Transverse colon (tissue), 4 donors: ENCODE data around the gene IRF5. TPM values are rescaled to one million over a fixed set of nuclear protein-coding genes. Genes with fewer than 3 reads are reported as not detected.

ENCODE experiments used
- DNase-seq: peaks from one replicate; pipeline ENCODE4 v3.0.0-alpha.2; 2019
- H3K27ac ChIP-seq, 4 donors: fragments of 200-600 bp; sonication (generic); 2 replicates each; pipeline ENCODE4 v1.5.1; 2016 to 2018; ENCODE audit warnings: inconsistent platforms in 4 of 4
- H3K27me3 ChIP-seq: fragments of 200-600 bp; sonication (generic); 2 replicates; pipeline ENCODE4 v1.5.1; 2017; ENCODE audit warnings: inconsistent platforms
- H3K36me3 ChIP-seq, 4 donors: fragments of 200-600 bp; sonication (generic); 2 replicates each; pipeline ENCODE4 v1.5.1; 2017 to 2019; ENCODE audit warnings: inconsistent platforms in 4 of 4
- H3K4me1 ChIP-seq, 4 donors: fragments of 200-600 bp; sonication (generic); 2 replicates each; pipeline ENCODE4 v1.5.1; 2017 to 2020; ENCODE audit warnings: inconsistent platforms in 4 of 4
- H3K4me3 ChIP-seq, 4 donors: fragments of 200-600 bp; sonication (generic); 1 replicate in 1 of 4; 2 replicates in 3 of 4; pipeline versions ENCODE4 v1.5.1 to v1.6.1; 2017 to 2019; ENCODE audit warnings: inconsistent platforms in 4 of 4
- H3K9me3 ChIP-seq, 2 donors: fragments of 200-600 bp; sonication (generic); 2 replicates each; pipeline ENCODE4 v1.5.1; 2017 to 2019; ENCODE audit warnings: inconsistent platforms in 2 of 2
- EP300 ChIP-seq: sonication (generic); formaldehyde crosslinking; IDR thresholded peaks from one replicate; pipeline ENCODE4 v1.6.1; 2017; ENCODE audit warnings: antibody characterized with exemption, low read depth
- POLR2A ChIP-seq: fragments of 450-650 bp; IDR thresholded peaks from one replicate; pipeline ENCODE4 v1.6.1; 2016; ENCODE audit warnings: antibody characterized with exemption, mild to moderate bottlenecking, moderate library complexity
- POLR2AphosphoS5 ChIP-seq, 3 donors: sonication (generic); formaldehyde crosslinking; IDR thresholded peaks; one replicate each; pipeline ENCODE4 v1.6.1; 2016; ENCODE audit warnings: antibody characterized with exemption in 3 of 3
- WGBS, 2 donors: methylation state at CpG; one replicate each; pipeline ENCODE4 v1.1.5; 2018; ENCODE audit warnings: low coverage in 1 of 2; 5-methylcytosine and 5-hydroxymethylcytosine counted together
- in situ Hi-C, 4 donors: fragments of 200-750 bp; cut with MboI; loops; one replicate each; pipeline versions ENCODE4 v1.15.0 to v1.15.1; 2017; ENCODE audit warnings: low sequenced_read_pairs in 3 of 4, low pct_ligation_motif_present in 1 of 4, low pct_unique_long_range_greater_than_20kb in 1 of 4
- intact Hi-C: fragments of 100-400 bp; cut with DNase I; formaldehyde crosslinking; loops from one replicate; pipeline ENCODE4 v1.15.1; 2023; ENCODE audit warnings: low total_unique reads
- total RNA-seq, 4 donors: library from RNA; depleted of rRNA; stranded (reverse); fragments of >200 nt; gene quantifications; one replicate each; pipeline ENCODE4 v1.1.0, GENCODE V29; 2016
- TF ChIP-seq, protein P1 (sequence below), 5 experiments: fragments of 200-600 bp in 3 of 5; fragments of 450-650 bp in 2 of 5; sonication (generic) in 3 of 5; IDR thresholded peaks; 1 replicate in 2 of 5; 2 replicates in 3 of 5; pipeline ENCODE4 v1.5.1; 2016 to 2017; ENCODE audit warnings: antibody characterized with exemption in 5 of 5, inconsistent platforms in 3 of 5, mild to moderate bottlenecking in 2 of 5, moderate library complexity in 1 of 5

IRF5 gene
- total RNA-seq, 4 donors from 2014 or later, result 2.2 to 10.0 (median 6.2) TPM

DNA sequence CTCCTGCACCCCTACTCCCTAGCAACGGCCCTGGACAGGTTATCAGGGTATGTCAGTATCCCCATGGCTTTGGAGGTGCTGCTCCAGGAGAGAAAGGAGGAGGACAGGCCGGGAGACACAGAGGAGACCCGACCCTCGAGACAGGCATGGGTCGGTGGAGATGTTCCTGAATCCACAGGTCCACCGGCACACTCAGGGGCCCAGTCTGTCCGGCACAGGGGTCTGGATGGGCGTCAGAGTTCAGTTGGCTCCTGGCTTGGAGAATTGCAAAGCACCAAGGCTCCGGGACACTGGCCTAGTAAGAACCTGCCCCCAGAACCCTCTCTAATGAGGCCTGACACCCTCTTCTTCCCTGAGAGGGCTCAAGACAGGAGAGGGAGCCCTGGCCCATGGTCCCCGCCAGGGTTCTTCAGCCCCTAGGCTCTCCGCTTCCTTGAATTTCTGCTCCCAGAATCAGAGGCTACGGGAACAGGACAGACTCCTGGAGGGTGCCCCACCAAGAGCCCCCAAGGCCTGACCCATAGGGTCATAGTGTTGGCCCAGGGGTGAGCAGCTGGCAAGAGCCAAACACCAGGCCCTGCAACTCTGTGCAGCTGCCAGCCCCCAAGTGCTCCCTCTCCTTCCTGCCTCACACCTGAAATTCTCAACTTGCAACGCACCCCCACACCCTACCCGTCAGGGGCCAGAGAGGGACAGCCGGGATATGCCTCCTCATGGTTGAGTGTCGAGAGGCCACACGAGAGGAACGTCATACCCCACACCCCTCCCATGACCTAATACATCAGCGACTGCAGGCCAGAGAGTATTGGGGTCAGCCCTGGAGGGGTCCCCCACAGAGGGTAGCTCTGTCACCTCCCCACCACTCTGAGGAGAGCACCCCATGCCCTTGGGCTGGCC lies 5.5 kb upstream of the IRF5 start:
- peaks cover 0 to 23% (median 4%) of the 10 kb centered on the region in 4 donors for H3K4me1 ChIP-seq
- no peak for DNase-seq
- H3K4me3 ChIP-seq, result no peak overlapping the region
- in situ Hi-C loops, result no loop called here
- H3K27me3 ChIP-seq, result peaks cover under 1% of the 10 kb centered on the region
- intact Hi-C loops, result no loop called here
- WGBS, 2 donors, result 90% methylated on average over 19 of the region's 19 CpGs; no CpG with 5 or more reads in 1 of the 2 donors
- H3K36me3 ChIP-seq, result no peaks in the 10 kb centered on the region
- H3K9me3 ChIP-seq, result no peaks in the 10 kb centered on the region
- no peak for TF ChIP-seq EP300
- TF ChIP-seq, protein P1, sequence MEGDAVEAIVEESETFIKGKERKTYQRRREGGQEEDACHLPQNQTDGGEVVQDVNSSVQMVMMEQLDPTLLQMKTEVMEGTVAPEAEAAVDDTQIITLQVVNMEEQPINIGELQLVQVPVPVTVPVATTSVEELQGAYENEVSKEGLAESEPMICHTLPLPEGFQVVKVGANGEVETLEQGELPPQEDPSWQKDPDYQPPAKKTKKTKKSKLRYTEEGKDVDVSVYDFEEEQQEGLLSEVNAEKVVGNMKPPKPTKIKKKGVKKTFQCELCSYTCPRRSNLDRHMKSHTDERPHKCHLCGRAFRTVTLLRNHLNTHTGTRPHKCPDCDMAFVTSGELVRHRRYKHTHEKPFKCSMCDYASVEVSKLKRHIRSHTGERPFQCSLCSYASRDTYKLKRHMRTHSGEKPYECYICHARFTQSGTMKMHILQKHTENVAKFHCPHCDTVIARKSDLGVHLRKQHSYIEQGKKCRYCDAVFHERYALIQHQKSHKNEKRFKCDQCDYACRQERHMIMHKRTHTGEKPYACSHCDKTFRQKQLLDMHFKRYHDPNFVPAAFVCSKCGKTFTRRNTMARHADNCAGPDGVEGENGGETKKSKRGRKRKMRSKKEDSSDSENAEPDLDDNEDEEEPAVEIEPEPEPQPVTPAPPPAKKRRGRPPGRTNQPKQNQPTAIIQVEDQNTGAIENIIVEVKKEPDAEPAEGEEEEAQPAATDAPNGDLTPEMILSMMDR (IDR thresholded peaks at IDR 0.05), result no peak
- TF ChIP-seq POLR2AphosphoS5 (IDR thresholded peaks at IDR 0.05), result no peak
- TF ChIP-seq POLR2A, result no peak
- H3K27ac ChIP-seq, result no peak overlapping the region

DNA sequence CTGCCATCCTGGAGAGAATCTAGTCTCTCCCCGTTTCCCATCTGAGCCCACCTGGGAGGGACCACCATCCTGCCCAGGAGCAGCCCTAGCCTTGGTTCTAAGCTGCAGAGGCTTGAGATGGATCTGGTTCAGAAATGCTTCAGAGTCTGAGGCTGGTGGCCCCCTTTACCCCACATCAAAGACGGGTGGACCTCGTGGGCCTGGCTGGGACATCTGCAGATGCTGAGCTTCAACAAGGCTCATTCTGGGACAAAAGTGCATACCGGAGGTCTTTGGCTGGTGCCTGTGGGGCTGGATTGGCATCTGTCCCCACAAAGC lies 4.9 kb upstream of the IRF5 start:
- DNase-seq, result no peak
- TF ChIP-seq POLR2A (no peak), EP300 (no peak), POLR2AphosphoS5 (IDR thresholded peaks at IDR 0.05) (no peak)
- TF ChIP-seq, protein P1 (IDR thresholded peaks at IDR 0.05), result no peak
- 78% methylated on average over 4 of the region's 4 CpGs; no CpG with 5 or more reads in 1 of the 2 donors for whole genome bisulfite sequencing, 2 donors
- peaks cover 7% of the 10 kb centered on the region for H3K27me3 ChIP-seq
- H3K4me1 ChIP-seq, result peaks cover 0 to 30% (median 9%) of the 10 kb centered on the region in 4 donors
- H3K9me3 ChIP-seq, result no peaks in the 10 kb centered on the region
- peak overlapping the region in 1 of 4 donors; percentile 8 for H3K4me3 ChIP-seq
- H3K27ac ChIP-seq, result peak overlapping the region in 1 of 4 donors; percentile 20
- in situ Hi-C loops, result no loop called here
- intact Hi-C loops, result no loop called here
- H3K36me3 ChIP-seq, result no peaks in the 10 kb centered on the region

DNA sequence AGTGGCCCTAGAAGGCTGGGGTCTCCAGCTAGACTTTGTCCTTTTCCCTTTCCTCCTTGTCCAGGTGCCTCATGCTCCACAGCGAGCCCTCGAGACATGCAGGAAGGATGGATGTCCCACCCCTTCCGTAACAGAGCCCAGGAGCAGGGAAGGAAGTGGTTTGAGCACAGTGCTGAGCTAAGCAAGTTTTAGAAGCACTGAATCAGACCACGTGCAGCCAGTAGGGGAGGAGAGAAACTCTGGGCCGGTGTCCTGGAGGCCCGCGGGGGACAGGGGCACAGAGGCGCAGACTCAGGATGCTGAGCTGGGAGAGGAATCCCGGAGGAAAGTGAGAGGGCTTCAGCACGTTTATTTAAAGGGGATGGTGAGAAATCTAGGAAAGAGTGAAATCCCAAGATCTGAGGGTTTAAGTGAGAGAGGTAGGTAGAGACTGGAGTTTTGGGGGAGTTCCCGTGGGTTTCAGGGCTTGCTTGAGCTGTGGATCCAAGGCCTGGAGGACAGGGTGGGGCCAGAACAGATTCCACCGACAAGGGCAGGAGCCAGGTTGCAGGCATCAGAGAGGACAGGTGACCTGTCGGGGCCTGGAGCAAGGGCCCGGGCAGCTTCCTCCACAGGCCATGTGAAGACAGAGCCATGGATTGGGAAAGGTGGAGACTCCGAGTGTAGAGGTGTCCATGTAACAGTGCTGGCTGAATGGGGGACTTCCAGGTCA lies 4.4 kb upstream of the IRF5 start:
- Histone ChIP-seq H3K4me1 (peaks cover 0 to 35% (median 11%) of the 10 kb centered on the region in 4 donors), H3K9me3 (no peaks in the 10 kb centered on the region), H3K36me3 (no peaks in the 10 kb centered on the region), H3K27ac (peak overlapping the region in 3 of 4 donors; percentile 20 to 29 (median 27)), H3K27me3 (peaks cover 12% of the 10 kb centered on the region), H3K4me3 (peak overlapping the region in 1 of 4 donors; percentile 8)
- intact Hi-C loops (no loop called here), in situ Hi-C loops (no loop called here)
- TF ChIP-seq POLR2A, result no peak
- no peak for TF ChIP-seq EP300
- TF ChIP-seq POLR2AphosphoS5 (IDR thresholded peaks at IDR 0.05), result no peak
- TF ChIP-seq, protein P1 (IDR thresholded peaks at IDR 0.05), result no peak
- 57% methylated on average over 15 of the region's 15 CpGs; no CpG with 5 or more reads in 1 of the 2 donors for WGBS, 2 donors
- DNase-seq, result peak; percentile 58
